GM21447 (cell line): ENCODE data around the gene ZFP36L2.
A peak's percentile ranks its signal among the peaks of the same experiment; 100 is the strongest.
"Not testable (repeated sequence)": the region's sequence is repeated elsewhere in the genome, so short reads cannot be mapped to it uniquely, and the experiment has no call there.

Source experiments
- ATAC-seq: cut with Tn5 transposase; IDR thresholded peaks from one replicate; pipeline ENCODE4 v1.9.1; 2021; ENCODE audit not compliant: unreplicated experiment

The ZFP36L2 gene

GRCh38 chr2:43210125-43210466, 16.3 kb downstream of the ZFP36L2 start:
- ATAC-seq: no peak

DNA sequence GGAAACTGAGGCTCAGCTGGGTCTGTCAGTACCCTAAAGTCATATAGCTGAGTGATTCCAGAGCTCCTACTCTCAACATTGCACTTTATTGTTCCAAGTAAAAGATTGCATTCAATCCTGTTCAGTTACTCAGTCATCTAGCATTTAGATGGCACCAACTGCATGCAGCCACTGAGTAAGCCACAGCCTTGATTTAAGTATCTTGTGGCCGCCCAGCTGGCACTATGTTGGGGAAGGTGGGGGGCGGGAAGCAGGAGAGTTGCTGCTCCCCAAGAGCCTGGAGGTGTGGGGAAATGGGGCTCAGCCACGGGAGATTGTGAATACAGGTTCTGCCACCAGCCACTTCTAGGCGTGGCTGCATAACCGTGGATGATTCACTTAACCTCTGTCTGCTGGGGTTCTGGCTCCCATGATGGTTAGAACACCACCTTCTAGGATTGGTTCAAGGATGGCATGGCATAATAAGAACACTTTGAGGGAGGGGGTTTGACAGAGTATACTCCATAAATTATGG, 17.1 kb downstream of the ZFP36L2 start:
- no peak for ATAC-seq

GRCh38 chr2:43207553-43208300, 18.7 kb downstream of the ZFP36L2 start:
- no peak for ATAC-seq

- no peak for ATAC-seq
These were observed 19.8 kb downstream of the ZFP36L2 start for GRCh38 chr2:43206602-43207001.

DNA sequence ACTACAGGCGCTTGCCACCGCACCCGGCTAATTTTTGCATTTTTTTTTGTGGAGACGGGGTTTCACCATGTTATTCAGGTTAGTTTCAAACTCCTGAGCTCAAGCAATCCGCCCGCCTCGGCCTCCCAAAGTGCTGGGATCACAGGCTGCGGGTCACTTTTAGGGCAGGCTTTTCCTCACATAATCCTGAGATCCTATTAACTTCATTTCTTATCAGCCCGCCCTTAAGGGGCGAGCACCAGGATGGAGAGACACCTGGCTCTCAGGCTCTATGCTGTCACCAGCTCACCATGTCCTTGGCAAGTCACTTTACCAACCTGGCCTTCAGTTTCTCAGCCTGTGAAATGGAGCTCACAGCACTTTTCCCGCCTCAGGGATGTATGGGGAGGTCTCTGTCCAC, 23.0 kb downstream of the ZFP36L2 start:
- no peak for ATAC-seq

GRCh38 chr2:43202289-43202688, 24.1 kb downstream of the ZFP36L2 start:
- no peak for ATAC-seq

DNA sequence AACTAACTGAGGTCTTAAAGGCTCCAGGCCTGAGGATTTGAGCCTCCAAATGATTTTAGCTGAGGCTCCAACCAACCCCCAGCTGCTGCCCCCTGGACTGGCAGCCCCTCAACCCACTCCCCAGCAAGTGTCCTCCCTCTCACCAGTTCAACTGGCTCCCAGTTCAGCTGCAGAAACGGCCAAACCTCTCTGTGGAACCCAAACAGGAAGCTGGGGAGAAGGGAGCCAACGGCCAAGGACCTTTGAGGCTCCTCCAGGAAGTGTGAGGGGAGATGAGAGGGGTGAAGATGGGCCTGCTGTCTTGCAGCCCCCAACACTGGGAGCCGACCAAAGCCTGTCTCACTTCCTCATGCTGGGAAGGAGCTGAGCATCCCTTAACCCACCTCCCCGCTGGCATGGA, 24.9 kb downstream of the ZFP36L2 start:
- ATAC-seq: no peak

GRCh38 chr2:43201016-43201415, 25.4 kb downstream of the ZFP36L2 start:
- no peak for ATAC-seq

DNA sequence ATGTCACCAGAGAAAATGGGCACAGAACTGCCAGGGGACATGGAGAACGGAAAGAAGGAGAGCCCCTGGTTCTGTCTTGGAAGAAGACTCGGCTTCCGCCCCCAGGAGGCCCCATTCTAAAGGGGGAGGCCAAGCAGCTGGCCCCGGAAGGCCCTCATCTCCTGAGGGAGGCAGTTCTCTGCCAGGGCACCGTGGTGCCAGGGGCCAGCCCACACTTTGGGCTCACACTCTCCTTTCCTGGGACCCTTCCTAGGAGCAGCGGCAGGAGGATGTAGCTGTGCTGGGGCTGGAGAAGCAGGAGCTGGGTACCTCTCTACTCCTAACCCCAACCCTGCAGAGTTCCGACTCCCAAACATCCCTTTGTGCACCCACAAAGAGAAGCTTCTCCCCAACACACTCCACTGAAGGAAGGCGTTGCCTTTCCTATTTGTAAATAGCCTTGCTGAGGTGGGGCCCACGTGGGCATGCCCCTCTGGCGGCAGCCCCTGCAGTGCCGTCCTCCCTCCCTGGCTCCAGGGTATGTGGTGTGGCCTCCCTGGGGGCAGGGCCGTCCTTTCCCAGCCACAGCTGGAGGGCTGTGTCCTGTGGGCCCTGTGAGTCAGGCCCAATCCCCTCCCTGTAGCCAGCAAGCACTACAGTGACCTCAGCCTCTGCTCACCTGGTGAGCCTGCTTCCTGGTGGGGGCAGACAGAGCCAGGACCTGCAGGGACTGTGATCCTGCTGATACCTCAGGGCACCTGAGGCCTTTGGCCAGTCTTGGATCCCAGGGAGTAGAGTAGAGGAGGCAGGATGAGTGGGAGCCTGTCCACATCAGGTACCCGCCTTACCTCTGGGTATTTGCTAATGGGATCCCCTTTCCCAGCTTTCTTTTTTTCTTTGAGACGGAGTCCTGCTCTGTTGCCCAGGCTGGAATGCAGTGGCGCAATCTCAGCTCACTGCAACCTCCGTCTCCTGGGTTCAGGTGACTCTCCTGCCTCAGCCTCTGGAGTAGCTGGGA, 26.6 kb downstream of the ZFP36L2 start:
- no peak for ATAC-seq

- no peak for ATAC-seq
These were observed 28.1 kb downstream of the ZFP36L2 start for GRCh38 chr2:43198263-43198662.

GRCh38 chr2:43197588-43197896, 28.9 kb downstream of the ZFP36L2 start:
- ATAC-seq: no peak

GRCh38 chr2:43196768-43197587, 29.4 kb downstream of the ZFP36L2 start:
- no peak for ATAC-seq

- peak; percentile 41 for ATAC-seq
These were observed 32.1 kb downstream of the ZFP36L2 start for GRCh38 chr2:43194121-43194869.

DNA sequence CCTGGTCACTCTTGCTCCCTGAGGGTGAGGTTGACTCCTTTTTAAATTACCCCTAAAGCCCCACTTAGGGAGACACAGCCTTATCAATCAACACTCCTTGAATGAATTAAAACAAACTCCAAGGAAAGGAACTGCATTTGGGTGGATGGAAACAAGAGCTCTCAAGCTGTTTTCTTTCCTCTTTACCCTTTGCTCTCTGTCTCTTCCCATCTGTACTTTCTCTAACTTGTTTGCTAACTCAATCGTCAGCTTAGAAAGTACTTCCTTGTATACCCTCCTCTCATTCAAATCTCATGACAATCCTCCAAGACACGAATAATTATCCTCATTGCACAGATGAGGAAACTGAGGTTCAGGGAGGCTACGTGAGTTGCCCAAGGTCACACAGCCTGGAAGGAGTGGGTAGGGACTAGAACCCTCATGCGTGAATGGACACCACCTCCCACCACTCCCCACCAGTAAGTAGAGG, 32.7 kb downstream of the ZFP36L2 start:
- ATAC-seq: no peak

DNA sequence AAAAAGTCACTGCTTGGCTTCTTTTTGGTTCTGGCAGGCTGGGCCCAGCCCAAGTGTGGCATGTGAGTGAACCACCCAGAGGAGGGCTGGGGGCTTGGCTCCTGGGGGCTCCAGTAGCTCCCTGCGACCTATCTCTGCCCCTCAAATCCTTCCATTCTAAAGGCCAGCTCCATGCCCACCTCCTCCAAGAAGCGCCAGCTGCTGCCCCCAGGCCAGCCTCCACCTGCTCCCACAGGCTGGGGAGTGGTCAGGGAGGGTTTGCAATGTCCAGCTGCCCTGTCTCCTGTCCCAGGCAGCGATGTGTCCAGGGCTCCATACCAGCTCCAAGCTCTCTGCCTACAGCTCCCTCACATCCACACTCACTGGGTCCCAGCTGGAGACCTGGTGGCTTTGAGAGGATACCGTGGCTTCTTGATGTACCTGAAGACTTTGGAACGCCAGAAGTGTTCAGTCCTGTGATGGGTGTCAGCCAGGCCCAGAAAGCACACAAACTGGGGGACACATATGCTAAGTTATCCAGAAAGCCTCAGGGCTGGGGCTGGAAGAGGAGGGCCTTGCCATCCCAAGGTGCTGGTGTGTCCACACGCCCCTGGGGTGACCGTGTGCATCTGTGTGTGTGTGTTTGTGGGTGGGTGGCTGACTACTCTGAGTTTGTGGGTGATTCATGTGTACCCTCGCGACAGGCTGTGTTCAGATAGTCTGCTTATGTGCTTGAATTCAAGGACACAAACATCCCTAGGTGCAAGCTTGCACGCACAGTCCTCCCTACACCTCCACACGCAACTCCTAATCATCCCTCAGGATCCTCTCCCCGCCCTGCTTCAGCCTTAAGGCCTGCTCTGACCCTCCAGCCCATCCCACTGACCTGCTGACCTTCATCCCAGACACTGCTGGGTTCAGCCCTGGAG, 33.4 kb downstream of the ZFP36L2 start:
- ATAC-seq: no peak

DNA sequence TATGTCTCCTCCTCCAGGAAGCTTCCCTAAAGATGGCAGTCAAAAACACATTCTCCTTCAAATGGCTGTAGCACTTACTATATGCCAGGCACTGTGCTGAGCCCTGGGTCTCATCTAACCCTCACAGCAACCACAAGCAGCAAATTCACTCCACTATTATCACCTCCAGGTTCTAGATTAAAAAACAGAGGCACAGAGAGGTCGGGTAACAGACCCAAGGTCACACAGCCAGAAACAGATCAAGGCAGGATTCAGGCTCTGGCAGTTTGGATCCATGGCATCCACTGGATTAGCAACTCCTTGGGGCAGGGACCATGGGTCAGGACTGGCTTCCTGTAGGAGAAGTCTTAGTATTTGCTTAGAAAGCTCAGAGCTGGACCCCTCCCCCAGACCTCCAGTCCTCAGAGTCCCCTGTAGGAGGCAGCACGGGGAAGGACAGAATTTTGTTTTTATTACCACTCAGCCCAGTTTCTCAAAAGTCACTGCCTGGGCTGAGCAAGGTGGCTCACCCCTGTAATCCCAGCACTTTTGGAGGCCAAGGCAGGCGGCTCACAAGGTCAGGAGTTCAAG, 34.4 kb downstream of the ZFP36L2 start:
- no peak for ATAC-seq

GRCh38 chr2:43190311-43191052, 35.9 kb downstream of the ZFP36L2 start:
- ATAC-seq: no peak

GRCh38 chr2:43189861-43190260, 36.5 kb downstream of the ZFP36L2 start:
- ATAC-seq: not testable (repeated sequence)
